ENCODE data around the gene MTMR1.

- TF ChIP-seq CTCF (IDR thresholded peaks at IDR 0.05) (peak in 1 of 3 donors; percentile 12), POLR2A (IDR thresholded peaks at IDR 0.05) (no peak), EP300 (IDR thresholded peaks at IDR 0.05) (no peak)
These were observed 9.6 kb upstream of the MTMR1 start for GRCh38 chrX:150683536-150684146.

All from ovary (tissue), 3 donors.